GM13977 (cell line): Measurements from ENCODE around the gene AKR1C2.
"Not testable (repeated sequence)": the region's sequence is repeated elsewhere in the genome, so short reads cannot be mapped to it uniquely, and the experiment has no call there.

ENCODE experiments used
- DNase-seq: peaks from one replicate; pipeline ENCODE4 v3.0.0; 2012; ENCODE audit warnings: low spot score
- in situ Hi-C: fragments of 300-500 bp; cut with MboI; formaldehyde crosslinking; loops from one replicate; pipeline ENCODE4 v1.12.0; 2022; ENCODE audit warnings: low sequenced_read_pairs, low pct_unique_long_range_greater_than_20kb, mixed read lengths, inconsistent platforms; ENCODE audit not compliant: unreplicated experiment
- TF ChIP-seq, protein P1 (sequence below): IDR thresholded peaks from 2 replicates; pipeline ENCODE4 v1.5.1; 2012; ENCODE audit warnings: mild to moderate bottlenecking, control low read depth; ENCODE audit not compliant: insufficient read depth; ENCODE audit errors: extremely low read depth, missing control alignments

AKR1C2 gene

DNA sequence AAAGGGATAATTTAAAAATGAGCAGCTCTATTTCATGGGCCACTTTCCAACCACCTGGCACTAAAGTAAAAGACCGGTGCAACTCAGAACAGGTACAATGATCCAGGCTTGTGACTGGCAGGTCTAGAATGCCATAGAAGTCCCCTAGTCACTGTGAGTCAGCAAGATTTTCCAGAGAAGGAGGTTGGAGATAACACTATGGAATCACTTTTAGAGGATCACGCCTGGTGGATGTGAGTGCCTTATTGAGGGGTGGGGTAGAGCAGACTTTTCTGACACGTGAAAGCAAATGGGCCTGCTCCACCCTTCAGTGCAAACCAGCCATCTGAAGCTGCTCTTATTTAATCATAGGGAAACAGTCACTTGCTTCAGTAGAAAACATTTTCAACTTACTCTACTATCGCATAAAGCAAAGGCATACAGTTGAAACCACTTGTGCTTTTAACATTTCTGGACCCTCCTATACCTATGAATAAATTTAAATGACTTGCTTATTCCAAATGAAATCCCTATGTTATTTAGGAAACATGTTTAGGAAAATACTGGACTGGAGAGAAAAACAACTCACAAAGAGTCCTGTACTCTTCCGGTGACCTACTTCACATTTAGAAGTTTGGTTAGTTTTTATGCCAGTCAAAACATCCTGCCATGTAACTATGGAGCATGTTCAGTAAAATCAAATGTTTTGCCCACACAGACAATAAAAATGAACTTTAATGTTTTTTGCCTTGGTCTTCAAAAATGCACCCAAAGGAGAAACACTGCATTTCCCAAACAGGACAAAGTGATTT, 61.9 kb downstream of the AKR1C2 start:
- in situ Hi-C loops: no loop called here
- TF ChIP-seq, protein P1, sequence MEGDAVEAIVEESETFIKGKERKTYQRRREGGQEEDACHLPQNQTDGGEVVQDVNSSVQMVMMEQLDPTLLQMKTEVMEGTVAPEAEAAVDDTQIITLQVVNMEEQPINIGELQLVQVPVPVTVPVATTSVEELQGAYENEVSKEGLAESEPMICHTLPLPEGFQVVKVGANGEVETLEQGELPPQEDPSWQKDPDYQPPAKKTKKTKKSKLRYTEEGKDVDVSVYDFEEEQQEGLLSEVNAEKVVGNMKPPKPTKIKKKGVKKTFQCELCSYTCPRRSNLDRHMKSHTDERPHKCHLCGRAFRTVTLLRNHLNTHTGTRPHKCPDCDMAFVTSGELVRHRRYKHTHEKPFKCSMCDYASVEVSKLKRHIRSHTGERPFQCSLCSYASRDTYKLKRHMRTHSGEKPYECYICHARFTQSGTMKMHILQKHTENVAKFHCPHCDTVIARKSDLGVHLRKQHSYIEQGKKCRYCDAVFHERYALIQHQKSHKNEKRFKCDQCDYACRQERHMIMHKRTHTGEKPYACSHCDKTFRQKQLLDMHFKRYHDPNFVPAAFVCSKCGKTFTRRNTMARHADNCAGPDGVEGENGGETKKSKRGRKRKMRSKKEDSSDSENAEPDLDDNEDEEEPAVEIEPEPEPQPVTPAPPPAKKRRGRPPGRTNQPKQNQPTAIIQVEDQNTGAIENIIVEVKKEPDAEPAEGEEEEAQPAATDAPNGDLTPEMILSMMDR: no peak
- DNase-seq: no peak

GRCh38 chr10:4940909-4941308, 62.7 kb downstream of the AKR1C2 start:
- DNase-seq, in situ Hi-C loops: not testable (repeated sequence)

DNA sequence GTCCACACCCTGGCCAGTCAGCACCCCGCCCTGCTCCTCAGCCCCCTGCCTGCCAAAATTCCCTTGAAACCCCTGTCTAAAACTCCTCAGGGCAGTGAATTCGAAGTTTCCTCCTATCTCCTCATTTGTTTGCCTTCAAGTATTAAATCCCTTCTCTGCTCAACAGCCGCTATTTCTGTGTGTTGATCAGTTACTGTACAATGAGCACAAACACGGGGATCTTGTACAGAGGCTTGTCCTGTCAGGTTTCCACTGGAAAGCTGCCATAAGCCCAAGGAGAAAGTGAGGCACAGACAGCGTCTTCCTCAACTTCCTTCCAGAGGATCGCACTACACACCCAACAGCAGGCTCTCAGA, 63.6 kb downstream of the AKR1C2 start:
- in situ Hi-C loops: not testable (repeated sequence)

GRCh38 chr10:4939224-4940072, 64.2 kb downstream of the AKR1C2 start:
- DNase-seq: no peak
- in situ Hi-C loops: no loop called here
- TF ChIP-seq, protein P1: no peak

More for the DNA sequence above, 63.6 kb downstream of the AKR1C2 start:
- not testable (repeated sequence) for DNase-seq
